Prostate gland (tissue), 2 donors: Measurements from ENCODE around the gene SCARF1.

ENCODE experiments used
- CTCF ChIP-seq, 4 experiments: fragments of 200-600 bp in 2 of 4; fragments of 450-650 bp in 2 of 4; sonication (generic) in 2 of 4; IDR thresholded peaks; 1 replicate in 3 of 4; 2 replicates in 1 of 4; pipeline ENCODE4 v1.5.1; 2016 to 2019; ENCODE audit warnings: antibody characterized with exemption in 4 of 4, mild to moderate bottlenecking in 2 of 4, moderate library complexity in 2 of 4
- POLR2AphosphoS5 ChIP-seq: sonication (generic); formaldehyde crosslinking; IDR thresholded peaks from one replicate; pipeline ENCODE4 v1.6.1; 2017; ENCODE audit warnings: antibody characterized with exemption

GRCh38 chr17:1605681-1606351 is 39.7 kb downstream of the SCARF1 start:
- TF ChIP-seq CTCF (IDR thresholded peaks at IDR 0.05) (no peak), POLR2AphosphoS5 (no peak)
